T-helper 1 cell treated with Interleukin-12 subunit alpha and Interleukin-12 subunit beta and Interleukin-4 antibody, amounts not matched to agents 30 μg/mL and 1 μg/mL, for 36 hours (primary cell): Measurements from ENCODE around the gene HSPA4.
"Not testable (repeated sequence)": the region's sequence is repeated elsewhere in the genome, so short reads cannot be mapped to it uniquely, and the experiment has no call there.

Experiments
- H3K27ac Mint-ChIP-seq: one replicate; pipeline ENCODE4 v1.8.0; 2021; ENCODE audit warnings: mild to moderate bottlenecking, mixed read lengths
- H3K27me3 Mint-ChIP-seq: one replicate; pipeline ENCODE4 v1.8.0; 2021; ENCODE audit warnings: low read depth, mixed read lengths
- H3K36me3 Mint-ChIP-seq: one replicate; pipeline ENCODE4 v1.8.0; 2021; ENCODE audit warnings: low read depth, mixed read lengths
- H3K4me1 Mint-ChIP-seq: one replicate; pipeline ENCODE4 v1.8.0; 2021; ENCODE audit warnings: low read depth, mixed read lengths
- H3K4me3 Mint-ChIP-seq: one replicate; pipeline ENCODE4 v1.8.0; 2021; ENCODE audit warnings: mild to moderate bottlenecking, moderate library complexity, mixed read lengths
- H3K9me3 Mint-ChIP-seq: one replicate; pipeline ENCODE4 v1.8.0; 2021; ENCODE audit warnings: mixed read lengths

Gene HSPA4

GRCh38 chr5:133051542-133052316 lies at the start of gene HSPA4:
Gene HSPA4 (plus strand): TSS chr5:133052013. CDS start chr5:133052251, 238 bp downstream.
- Mint-ChIP-seq H3K9me3 (no peaks in the 10 kb centered on the region), H3K4me3 (peak within 1 kb of the TSS; percentile 95), H3K36me3 (peaks cover 3% of the 10 kb centered on the region), H3K27me3 (no peaks in the 10 kb centered on the region), H3K4me1 (peaks cover 35% of the 10 kb centered on the region), H3K27ac (peak within 1 kb of the TSS; percentile 100)

- H3K27ac Mint-ChIP-seq: no peak overlapping the region
- H3K4me3 Mint-ChIP-seq: no peak overlapping the region
These were observed 45.2 kb upstream of the HSPA4 start for GRCh38 chr5:133006653-133007052.

GRCh38 chr5:133008455-133008854 lies 43.4 kb upstream of the HSPA4 start:
- H3K4me1 Mint-ChIP-seq, H3K9me3 Mint-ChIP-seq, H3K27me3 Mint-ChIP-seq, H3K27ac Mint-ChIP-seq, H3K4me3 Mint-ChIP-seq: not testable (repeated sequence)
- H3K36me3 Mint-ChIP-seq: peaks cover 12% of the 10 kb centered on the region

More at GRCh38 chr5:133006653-133007052, 45.2 kb upstream of the HSPA4 start:
- Mint-ChIP-seq H3K27me3 (no peaks in the 10 kb centered on the region), H3K4me1 (peaks cover 2% of the 10 kb centered on the region), H3K36me3 (peaks cover 18% of the 10 kb centered on the region), H3K9me3 (no peaks in the 10 kb centered on the region)

GRCh38 chr5:133015466-133015865 lies 36.3 kb upstream of the HSPA4 start:
- Mint-ChIP-seq H3K36me3 (peaks cover 18% of the 10 kb centered on the region), H3K4me1 (peaks cover 3% of the 10 kb centered on the region), H3K27ac (no peak overlapping the region), H3K4me3 (no peak overlapping the region), H3K9me3 (no peaks in the 10 kb centered on the region), H3K27me3 (no peaks in the 10 kb centered on the region)

- peaks cover 18% of the 10 kb centered on the region for H3K36me3 Mint-ChIP-seq
These were observed 33.8 kb upstream of the HSPA4 start for GRCh38 chr5:133017964-133018363.

GRCh38 chr5:133019471-133019870 lies 32.3 kb upstream of the HSPA4 start:
- H3K27me3 Mint-ChIP-seq, H3K27ac Mint-ChIP-seq, H3K9me3 Mint-ChIP-seq, H3K4me3 Mint-ChIP-seq: not testable (repeated sequence)
- H3K4me1 Mint-ChIP-seq: peaks cover 10% of the 10 kb centered on the region
- peaks cover 24% of the 10 kb centered on the region for H3K36me3 Mint-ChIP-seq

More at GRCh38 chr5:133017964-133018363, 33.8 kb upstream of the HSPA4 start:
- Mint-ChIP-seq H3K4me1 (peaks cover 3% of the 10 kb centered on the region), H3K27me3 (no peaks in the 10 kb centered on the region), H3K9me3 (no peaks in the 10 kb centered on the region), H3K27ac (no peak overlapping the region), H3K4me3 (no peak overlapping the region)

- no peaks in the 10 kb centered on the region for H3K27me3 Mint-ChIP-seq
- H3K4me1 Mint-ChIP-seq: peaks cover 14% of the 10 kb centered on the region
- H3K9me3 Mint-ChIP-seq: no peaks in the 10 kb centered on the region
- H3K4me3 Mint-ChIP-seq: peak within 1 kb of the TSS; percentile 87
- H3K36me3 Mint-ChIP-seq: peaks cover 11% of the 10 kb centered on the region
- peak within 1 kb of the TSS; percentile 85 for H3K27ac Mint-ChIP-seq
These were observed 25.8 kb upstream of the HSPA4 start, which contains the start of gene ZCCHC10 for GRCh38 chr5:133025804-133026663. Gene ZCCHC10 (minus strand): TSS chr5:133026549. CDS start chr5:133026537, 12 bp downstream.

GRCh38 chr5:133026664-133027153 lies 25.1 kb upstream of the HSPA4 start:
- peak overlapping the region; percentile 87 for H3K4me3 Mint-ChIP-seq
- no peaks in the 10 kb centered on the region for H3K9me3 Mint-ChIP-seq
- H3K36me3 Mint-ChIP-seq: peaks cover 11% of the 10 kb centered on the region
- no peaks in the 10 kb centered on the region for H3K27me3 Mint-ChIP-seq
- H3K4me1 Mint-ChIP-seq: peaks cover 14% of the 10 kb centered on the region
- H3K27ac Mint-ChIP-seq: peak overlapping the region; percentile 64

GRCh38 chr5:133029416-133029815 lies 22.4 kb upstream of the HSPA4 start:
- Mint-ChIP-seq H3K27ac (no peak overlapping the region), H3K27me3 (peaks cover 7% of the 10 kb centered on the region), H3K9me3 (no peaks in the 10 kb centered on the region), H3K4me1 (peaks cover 16% of the 10 kb centered on the region), H3K36me3 (peaks cover 3% of the 10 kb centered on the region), H3K4me3 (no peak overlapping the region)

GRCh38 chr5:133030343-133031005 lies 21.3 kb upstream of the HSPA4 start:
- Mint-ChIP-seq H3K4me1 (peaks cover 13% of the 10 kb centered on the region), H3K27ac (no peak overlapping the region), H3K9me3 (no peaks in the 10 kb centered on the region), H3K4me3 (no peak overlapping the region), H3K27me3 (peaks cover 7% of the 10 kb centered on the region), H3K36me3 (peaks cover 3% of the 10 kb centered on the region)

GRCh38 chr5:133032852-133033742 lies 18.7 kb upstream of the HSPA4 start:
- Mint-ChIP-seq H3K4me3 (no peak overlapping the region), H3K27me3 (peaks cover 7% of the 10 kb centered on the region), H3K27ac (no peak overlapping the region), H3K4me1 (peaks cover 9% of the 10 kb centered on the region), H3K36me3 (no peaks in the 10 kb centered on the region), H3K9me3 (no peaks in the 10 kb centered on the region)

- Mint-ChIP-seq H3K4me3 (no peak overlapping the region), H3K4me1 (peaks cover 9% of the 10 kb centered on the region)
These were observed 17.7 kb upstream of the HSPA4 start for GRCh38 chr5:133034064-133034463.

GRCh38 chr5:133035224-133035623 lies 16.6 kb upstream of the HSPA4 start:
- Mint-ChIP-seq H3K4me1 (peaks cover 9% of the 10 kb centered on the region), H3K27me3 (peaks cover 7% of the 10 kb centered on the region), H3K9me3 (no peaks in the 10 kb centered on the region), H3K4me3 (no peak overlapping the region), H3K36me3 (no peaks in the 10 kb centered on the region), H3K27ac (no peak overlapping the region)

More at GRCh38 chr5:133034064-133034463, 17.7 kb upstream of the HSPA4 start:
- peaks cover 7% of the 10 kb centered on the region for H3K27me3 Mint-ChIP-seq
- no peak overlapping the region for H3K27ac Mint-ChIP-seq
- H3K36me3 Mint-ChIP-seq: no peaks in the 10 kb centered on the region
- no peaks in the 10 kb centered on the region for H3K9me3 Mint-ChIP-seq
